Measurements from ENCODE around the gene TESK1.

The TESK1 gene

DNA sequence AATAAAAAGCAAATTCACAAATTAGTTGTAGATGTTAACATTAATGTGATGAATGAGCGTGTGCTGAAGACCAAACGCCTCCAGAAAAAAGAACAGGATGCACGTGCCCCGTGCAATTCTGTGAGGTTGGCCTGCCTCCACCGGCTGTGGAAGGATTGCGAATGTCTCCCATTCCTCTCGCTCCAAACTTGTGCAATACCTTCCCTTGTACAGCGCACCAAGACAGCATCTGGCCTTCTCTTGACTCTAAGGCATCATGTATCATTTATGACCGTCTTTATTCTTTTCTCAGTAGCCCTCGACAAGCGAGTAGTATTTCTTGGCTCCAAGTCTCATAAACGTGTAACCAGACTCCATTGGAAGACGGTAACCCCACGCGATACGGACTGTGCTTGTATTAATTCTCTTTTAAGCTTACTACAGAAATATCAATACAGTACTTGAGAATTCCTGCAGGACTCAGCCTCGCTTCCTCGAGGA, 1.5 kb upstream of the TESK1 start:
- TF ChIP-seq TCF12 (IDR thresholded peaks at IDR 0.05; ENCODE audit: low read depth) (no peak), CEBPB (IDR thresholded peaks at IDR 0.05) (no peak), REST (IDR thresholded peaks at IDR 0.05; ENCODE audit: low read depth) (no peak), ZBTB7A (IDR thresholded peaks at IDR 0.05; ENCODE audit: low read depth) (no peak), YY1 (IDR thresholded peaks at IDR 0.05; ENCODE audit: low read depth) (no peak), TEAD4 (IDR thresholded peaks at IDR 0.05) (no peak), NFIC (IDR thresholded peaks at IDR 0.05) (no peak)
- TF ChIP-seq, protein P1, sequence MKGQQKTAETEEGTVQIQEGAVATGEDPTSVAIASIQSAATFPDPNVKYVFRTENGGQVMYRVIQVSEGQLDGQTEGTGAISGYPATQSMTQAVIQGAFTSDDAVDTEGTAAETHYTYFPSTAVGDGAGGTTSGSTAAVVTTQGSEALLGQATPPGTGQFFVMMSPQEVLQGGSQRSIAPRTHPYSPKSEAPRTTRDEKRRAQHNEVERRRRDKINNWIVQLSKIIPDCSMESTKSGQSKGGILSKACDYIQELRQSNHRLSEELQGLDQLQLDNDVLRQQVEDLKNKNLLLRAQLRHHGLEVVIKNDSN (IDR thresholded peaks at IDR 0.05), result no peak
- TF ChIP-seq, protein P2, sequence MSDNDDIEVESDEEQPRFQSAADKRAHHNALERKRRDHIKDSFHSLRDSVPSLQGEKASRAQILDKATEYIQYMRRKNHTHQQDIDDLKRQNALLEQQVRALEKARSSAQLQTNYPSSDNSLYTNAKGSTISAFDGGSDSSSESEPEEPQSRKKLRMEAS (IDR thresholded peaks at IDR 0.05), result no peak

GRCh38 chr9:35603986-35604577, 980 bp upstream of the TESK1 start:
- TF ChIP-seq TEAD4 (IDR thresholded peaks at IDR 0.05) (0 out of 2 replicates have a peak, but pooled peaks have one; percentile 28), NFIC (IDR thresholded peaks at IDR 0.05) (no peak), TAF1 (IDR thresholded peaks at IDR 0.05; ENCODE audit: low read depth) (no peak; the same call in 1 of the 2 replicates), CREB1 (IDR thresholded peaks at IDR 0.05; ENCODE audit: low read depth) (no peak), FOXM1 (IDR thresholded peaks at IDR 0.05; ENCODE audit: borderline replicate concordance, low read depth) (peak; percentile 38; the same call in 1 of the 2 replicates), TCF12 (IDR thresholded peaks at IDR 0.05; ENCODE audit: low read depth) (peak; percentile 74), EP300 (IDR thresholded peaks at IDR 0.05; ENCODE audit: borderline replicate concordance) (0 out of 2 replicates have a peak, but pooled peaks have one; percentile 23), ZBTB7A (IDR thresholded peaks at IDR 0.05; ENCODE audit: low read depth) (peak; percentile 99), RAD21 (IDR thresholded peaks at IDR 0.05; ENCODE audit: low read depth) (peak; percentile 66), EGR1 (IDR thresholded peaks at IDR 0.05) (peak; percentile 87)
- TF ChIP-seq, protein P1 (IDR thresholded peaks at IDR 0.05), result peak; percentile 49; the same call in 1 of the 2 replicates
- TF ChIP-seq, protein P2 (IDR thresholded peaks at IDR 0.05), result peak; percentile 98

GRCh38 chr9:35605351-35606137, 482 bp downstream of the TESK1 start:
- TF ChIP-seq TAF1 (IDR thresholded peaks at IDR 0.05; ENCODE audit: low read depth) (no peak; the same call in 1 of the 2 replicates), CREB1 (IDR thresholded peaks at IDR 0.05; ENCODE audit: low read depth) (no peak), TCF12 (IDR thresholded peaks at IDR 0.05; ENCODE audit: low read depth) (no peak), FOXM1 (IDR thresholded peaks at IDR 0.05; ENCODE audit: borderline replicate concordance, low read depth) (no peak), TEAD4 (IDR thresholded peaks at IDR 0.05) (no peak), YY1 (IDR thresholded peaks at IDR 0.05; ENCODE audit: low read depth) (no peak), REST (IDR thresholded peaks at IDR 0.05; ENCODE audit: low read depth) (no peak), CEBPB (IDR thresholded peaks at IDR 0.05) (no peak), EP300 (IDR thresholded peaks at IDR 0.05; ENCODE audit: borderline replicate concordance) (no peak), ZBTB7A (IDR thresholded peaks at IDR 0.05; ENCODE audit: low read depth) (no peak), EGR1 (IDR thresholded peaks at IDR 0.05) (no peak), RAD21 (IDR thresholded peaks at IDR 0.05; ENCODE audit: low read depth) (no peak), NFIC (IDR thresholded peaks at IDR 0.05) (no peak)
- TF ChIP-seq, protein P1 (IDR thresholded peaks at IDR 0.05), result no peak
- TF ChIP-seq, protein P2 (IDR thresholded peaks at IDR 0.05), result no peak

GRCh38 chr9:35606138-35606504, 1.1 kb downstream of the TESK1 start:
- TF ChIP-seq RAD21 (IDR thresholded peaks at IDR 0.05; ENCODE audit: low read depth) (no peak), FOXM1 (IDR thresholded peaks at IDR 0.05; ENCODE audit: borderline replicate concordance, low read depth) (no peak), TEAD4 (IDR thresholded peaks at IDR 0.05) (no peak), REST (IDR thresholded peaks at IDR 0.05; ENCODE audit: low read depth) (no peak), ZBTB7A (IDR thresholded peaks at IDR 0.05; ENCODE audit: low read depth) (no peak), NFIC (IDR thresholded peaks at IDR 0.05) (no peak), EP300 (IDR thresholded peaks at IDR 0.05; ENCODE audit: borderline replicate concordance) (no peak), CREB1 (IDR thresholded peaks at IDR 0.05; ENCODE audit: low read depth) (no peak), YY1 (IDR thresholded peaks at IDR 0.05; ENCODE audit: low read depth) (no peak), TCF12 (IDR thresholded peaks at IDR 0.05; ENCODE audit: low read depth) (no peak), EGR1 (IDR thresholded peaks at IDR 0.05) (no peak), TAF1 (IDR thresholded peaks at IDR 0.05; ENCODE audit: low read depth) (no peak), CEBPB (IDR thresholded peaks at IDR 0.05) (no peak)
- TF ChIP-seq, protein P1 (IDR thresholded peaks at IDR 0.05), result no peak
- TF ChIP-seq, protein P2 (IDR thresholded peaks at IDR 0.05), result no peak
